SW480 (cell line): ENCODE measurements around the gene RFX6.
"Not testable (repeated sequence)": the region's sequence is repeated elsewhere in the genome, so short reads cannot be mapped to it uniquely, and the experiment has no call there.

ENCODE experiments used
- DNase-seq: peaks from one replicate; pipeline ENCODE4 v3.0.0-alpha.2; 2016; ENCODE audit warnings: low spot score

RFX6 gene

DNA sequence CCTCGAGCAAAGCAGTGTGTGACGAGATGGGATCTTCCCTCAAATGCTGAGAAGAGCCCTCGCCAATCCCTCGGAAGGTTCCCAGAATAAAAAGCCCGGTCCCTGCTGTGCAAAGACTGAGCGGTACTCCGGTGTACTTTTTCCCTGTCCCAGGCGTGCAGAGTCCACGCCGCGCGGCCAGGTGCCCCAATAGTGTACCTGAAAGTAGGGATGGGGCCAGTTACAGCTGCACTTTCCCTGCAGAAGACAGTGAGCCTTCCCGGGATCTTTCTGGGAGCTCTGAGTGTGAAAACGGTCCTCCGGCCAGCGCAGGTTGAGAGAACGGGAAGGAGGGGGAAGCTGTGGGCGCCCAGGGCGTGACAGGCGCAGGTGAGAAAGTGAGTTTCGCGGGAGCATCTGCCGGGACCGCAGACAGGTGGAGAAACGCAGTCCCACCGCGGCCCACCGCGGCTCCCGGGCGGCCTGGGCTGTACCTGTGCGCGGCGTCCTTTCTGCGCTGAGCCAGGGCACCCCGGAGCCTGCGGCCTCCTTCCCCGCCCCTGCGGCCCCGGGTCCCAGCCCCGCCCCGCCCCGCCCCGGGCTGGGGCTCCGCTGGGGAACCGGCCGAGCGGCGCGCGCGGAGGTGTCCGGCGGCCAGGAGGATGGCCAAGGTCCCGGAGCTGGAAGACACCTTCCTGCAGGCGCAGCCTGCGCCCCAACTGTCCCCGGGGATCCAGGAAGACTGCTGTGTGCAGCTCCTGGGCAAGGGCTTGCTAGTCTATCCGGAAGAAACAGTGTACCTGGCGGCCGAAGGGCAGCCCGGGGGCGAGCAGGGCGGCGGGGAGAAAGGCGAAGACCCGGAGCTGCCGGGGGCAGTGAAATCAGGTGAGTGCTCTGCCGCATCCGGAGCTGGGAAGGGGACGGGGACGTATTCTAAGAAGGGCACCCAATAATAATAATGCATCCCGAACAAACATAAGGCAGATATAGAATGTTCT, at the start of gene RFX6:
TSS of gene RFX6 (plus strand) at position 608 of the 977 bp plus-strand sequence. CDS start at position 642, 34 bp downstream.
- peak; percentile 9 for DNase-seq

- DNase-seq, result no peak
Measured at GRCh38 chr6:116827561-116828240, 49.3 kb upstream of the RFX6 start.

GRCh38 chr6:116828983-116829382, 48.1 kb upstream of the RFX6 start, which contains the start of gene GPRC6A:
Gene GPRC6A (minus strand): TSS chr6:116829083. CDS start chr6:116829013, 70 bp downstream.
- DNase-seq, result no peak

DNA sequence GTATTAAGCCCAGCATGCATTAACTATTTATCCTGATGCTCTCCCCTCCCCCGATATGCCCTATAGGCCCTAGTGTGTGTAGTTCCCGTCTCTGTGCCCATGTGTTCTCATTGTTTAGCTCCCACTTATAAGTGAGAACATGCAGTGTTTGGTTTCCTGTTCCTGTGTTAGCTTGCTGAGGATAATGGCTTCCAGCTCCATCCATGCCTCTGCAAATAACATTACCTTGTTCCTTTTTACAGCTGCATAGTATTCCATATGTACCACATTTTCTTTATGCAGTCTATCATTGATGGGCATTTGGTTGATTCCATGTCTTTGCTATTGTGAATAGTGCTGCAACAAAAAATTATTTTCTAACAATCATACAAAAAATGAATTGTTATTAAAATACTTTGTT, 42.5 kb upstream of the RFX6 start:
- DNase-seq, result not testable (repeated sequence)

DNA sequence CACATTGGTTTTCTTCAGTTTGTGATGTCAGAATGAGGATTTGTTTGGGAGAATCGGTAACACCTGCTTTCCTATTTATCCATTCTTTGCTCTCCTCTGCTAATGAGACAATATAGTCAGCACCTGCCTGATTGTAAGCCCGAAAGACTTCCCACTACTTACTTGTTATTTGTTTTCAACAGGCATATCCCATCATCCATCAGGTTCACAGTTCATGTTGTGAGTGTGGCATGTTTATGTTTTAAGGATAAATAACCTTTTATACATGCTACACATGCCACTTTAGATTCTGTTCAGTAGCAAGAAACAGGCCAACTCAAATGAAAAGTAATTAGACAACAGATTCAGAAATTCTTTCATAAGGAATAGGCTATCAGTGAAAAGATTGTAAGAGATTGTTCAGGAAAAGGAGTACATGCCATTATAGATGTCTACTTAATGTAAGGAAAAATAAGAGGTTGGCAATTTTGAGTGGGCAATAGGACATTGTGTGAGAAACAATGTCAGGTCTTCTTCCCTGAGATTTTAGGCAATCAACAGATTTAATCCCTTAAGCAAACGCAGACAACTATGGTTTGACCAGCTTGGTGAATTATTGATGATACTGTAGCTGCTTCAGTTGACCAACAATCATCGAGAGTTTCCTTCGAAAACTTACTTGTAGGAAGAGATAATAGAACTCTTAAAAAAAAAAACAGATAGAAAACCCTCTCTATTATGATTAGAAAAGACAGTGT, 40.3 kb upstream of the RFX6 start:
- DNase-seq, result no peak

- peak; percentile 1 for DNase-seq
Measured at GRCh38 chr6:116840091-116840490, 37.0 kb upstream of the RFX6 start.

GRCh38 chr6:116842459-116842858, 34.6 kb upstream of the RFX6 start:
- no peak for DNase-seq

GRCh38 chr6:116847227-116847626, 29.8 kb upstream of the RFX6 start:
- DNase-seq, result peak; percentile 39

DNA sequence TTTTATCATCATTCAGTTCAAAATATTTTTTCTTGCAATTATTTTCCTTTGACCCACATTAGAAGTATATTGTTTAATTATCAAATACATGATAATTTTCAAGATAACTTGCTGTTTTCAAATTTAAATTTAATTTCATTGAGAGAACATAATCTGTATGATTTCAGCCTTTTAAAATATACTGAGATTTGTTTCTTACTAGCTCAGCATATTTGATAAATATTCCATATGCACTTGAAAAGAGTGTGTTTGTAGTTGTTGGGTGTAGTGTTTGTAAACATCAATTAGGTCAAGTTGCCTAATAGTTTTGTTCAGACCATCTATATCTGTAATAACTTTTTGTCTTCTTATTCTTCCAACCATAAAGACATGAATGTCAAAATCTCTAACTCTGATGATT, 19.0 kb upstream of the RFX6 start:
- no peak for DNase-seq

- DNase-seq, result no peak
Measured at GRCh38 chr6:116859264-116859663, 17.8 kb upstream of the RFX6 start.

- DNase-seq, result no peak
Measured at GRCh38 chr6:116866281-116866871, 10.7 kb upstream of the RFX6 start.

DNA sequence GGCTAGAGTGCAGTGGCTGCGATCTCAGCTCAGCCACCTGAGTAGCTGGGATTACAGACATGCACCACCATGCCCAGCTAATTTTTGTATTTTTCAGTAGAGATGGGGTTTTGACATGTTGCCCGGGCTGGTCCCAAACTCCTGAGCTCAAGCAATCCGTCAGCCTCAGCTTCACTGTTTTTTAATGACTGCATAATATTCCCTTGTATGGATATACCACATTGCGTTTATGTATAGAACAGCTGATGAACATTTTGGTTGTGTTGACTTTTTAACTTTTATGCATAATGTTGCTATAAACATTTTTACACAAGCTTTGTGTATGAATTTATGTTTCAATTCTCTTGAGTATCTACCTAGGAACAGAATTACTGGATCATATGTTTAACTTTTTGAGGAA, 4.3 kb upstream of the RFX6 start:
- no peak for DNase-seq

- no peak for DNase-seq
Measured at GRCh38 chr6:116876107-116876506, 935 bp upstream of the RFX6 start.

DNA sequence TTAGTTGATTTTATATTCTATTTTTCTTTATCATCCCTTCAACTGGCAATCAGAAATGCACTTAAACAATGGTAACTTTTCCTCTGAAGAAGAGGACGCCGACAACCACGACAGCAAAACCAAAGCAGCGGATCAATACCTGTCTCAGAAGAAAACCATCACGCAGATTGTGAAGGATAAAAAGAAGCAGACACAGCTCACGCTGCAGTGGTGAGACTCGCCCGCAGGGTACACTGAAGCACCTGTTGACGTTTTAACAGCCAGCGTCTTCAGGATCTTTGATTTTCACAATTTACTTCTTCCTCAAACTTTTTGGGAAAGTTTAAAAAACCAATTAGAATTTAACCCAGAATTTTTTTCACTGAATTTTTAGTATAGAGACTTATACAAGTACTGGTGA, 701 bp downstream of the RFX6 start:
- DNase-seq, result no peak

GRCh38 chr6:116881236-116881635, 4.2 kb downstream of the RFX6 start:
- no peak for DNase-seq

- no peak for DNase-seq
Measured at GRCh38 chr6:116883005-116883404, 6.0 kb downstream of the RFX6 start.

DNA sequence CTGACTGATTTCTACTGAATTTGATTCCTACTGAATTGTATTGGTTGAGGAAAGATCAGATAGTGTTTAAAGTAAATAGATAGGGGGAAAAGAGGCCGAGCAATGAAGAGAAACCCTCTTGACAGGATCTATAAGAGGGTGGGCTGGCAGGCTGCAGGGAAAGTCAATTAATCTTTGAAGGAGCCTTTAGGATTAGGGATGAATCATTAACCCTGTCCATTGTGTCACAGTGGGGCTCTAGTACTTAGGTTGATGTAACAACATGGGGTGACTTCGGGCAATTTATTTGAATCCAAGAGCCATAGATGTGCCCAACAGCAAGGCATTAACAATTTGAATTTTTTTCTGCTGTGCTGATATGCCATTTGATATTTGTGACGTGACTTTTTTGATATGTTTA, 7.5 kb downstream of the RFX6 start:
- no peak for DNase-seq

GRCh38 chr6:116887168-116887567, 10.1 kb downstream of the RFX6 start:
- no peak for DNase-seq

- DNase-seq, result no peak
Measured at GRCh38 chr6:116887894-116888293, 10.9 kb downstream of the RFX6 start.

- DNase-seq, result no peak
Measured at GRCh38 chr6:116888732-116889360, 11.8 kb downstream of the RFX6 start.

DNA sequence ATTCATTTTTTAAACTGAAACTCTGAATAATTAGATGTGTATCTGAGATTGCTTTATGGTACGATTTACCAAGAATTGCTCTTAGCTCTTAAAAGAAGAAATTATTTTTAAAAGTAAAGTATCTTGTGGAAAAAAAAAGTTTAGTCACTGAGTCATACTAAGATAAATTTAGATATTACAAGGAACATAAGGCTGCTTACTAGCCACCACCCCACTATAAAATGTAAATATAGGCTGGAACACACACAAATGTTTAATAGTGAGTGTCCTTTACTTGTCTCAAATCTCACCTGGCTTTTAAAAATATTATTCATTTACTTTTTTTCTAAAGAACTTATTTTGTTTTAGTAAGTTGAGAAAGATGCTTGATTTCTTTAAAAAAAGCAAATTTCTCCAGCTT, 17.6 kb downstream of the RFX6 start:
- no peak for DNase-seq

DNA sequence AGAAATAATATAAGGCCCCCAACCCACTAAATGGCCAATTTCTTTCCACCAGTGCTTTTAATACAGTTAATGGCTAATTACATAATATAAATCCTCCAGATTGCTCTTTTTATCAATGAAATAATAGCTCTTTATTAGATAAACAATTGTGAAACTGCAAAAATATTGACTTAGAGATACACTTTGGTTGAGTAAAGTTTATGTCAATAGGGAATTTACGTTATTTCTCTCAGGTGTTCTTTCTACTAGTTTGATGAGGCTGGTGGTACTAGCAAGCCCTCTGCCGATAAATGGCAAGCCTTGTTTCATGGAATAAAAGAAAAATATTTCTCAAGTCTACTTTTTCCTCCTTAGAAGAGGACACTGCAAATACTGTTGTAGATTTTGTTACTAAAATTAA, 18.9 kb downstream of the RFX6 start:
- DNase-seq, result no peak
